Iris pigment epithelial cell (primary cell): ENCODE data around the gene XYLB.
A peak's percentile ranks its signal among the peaks of the same experiment; 100 is the strongest.

Experiments
- DNase-seq: peaks from one replicate; pipeline ENCODE4 v3.0.0-alpha.2; 2011; ENCODE audit warnings: low read depth

Gene XYLB

GRCh38 chr3:38454884-38455638 is 108.5 kb downstream of the XYLB start:
- peak; percentile 37 for DNase-seq

- peak; percentile 57 for DNase-seq
Measured at GRCh38 chr3:38455639-38456430, 109.2 kb downstream of the XYLB start.

DNA sequence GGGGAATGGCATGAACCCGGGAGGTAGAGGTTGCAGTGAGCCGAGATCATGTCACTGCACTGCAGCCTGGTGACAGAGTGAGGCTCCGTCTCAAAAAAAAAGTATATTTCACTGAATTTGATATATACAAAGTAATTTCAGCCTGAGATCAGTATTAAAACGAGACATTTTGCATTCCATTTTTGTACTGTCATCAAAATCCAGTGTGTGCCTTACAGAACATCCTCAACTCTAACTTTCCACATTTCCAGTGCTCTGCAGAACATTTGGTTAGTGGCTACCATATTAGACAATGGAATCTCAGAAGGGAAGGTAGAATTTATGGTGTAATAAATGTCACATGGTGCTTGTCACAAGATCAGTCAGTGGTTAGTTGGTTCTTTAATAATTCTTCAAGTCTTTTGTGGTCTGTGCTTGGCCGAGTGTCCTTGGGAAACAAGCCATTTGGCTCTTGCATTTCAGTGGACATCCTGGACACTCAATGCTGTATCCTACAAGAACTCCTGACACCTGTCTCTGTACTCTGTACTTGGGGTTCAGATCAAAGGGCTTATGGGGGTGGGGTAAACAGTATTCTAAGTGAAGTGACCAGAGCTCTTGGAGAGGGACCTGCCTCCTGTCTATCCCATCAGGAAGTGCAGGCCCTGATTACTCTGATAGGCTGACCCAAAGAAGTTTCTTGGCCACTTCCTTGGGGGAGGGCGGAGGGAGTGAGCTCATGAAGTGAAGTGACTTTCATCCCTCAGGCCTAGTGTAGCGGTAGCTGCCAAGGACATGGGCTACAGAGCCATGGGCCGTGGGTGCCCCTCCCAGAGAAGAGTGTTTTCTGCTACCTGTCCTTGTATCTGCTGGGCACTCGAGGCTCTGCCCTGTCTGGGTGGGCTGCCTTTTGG is 110.8 kb downstream of the XYLB start:
- peak; percentile 10 for DNase-seq

DNA sequence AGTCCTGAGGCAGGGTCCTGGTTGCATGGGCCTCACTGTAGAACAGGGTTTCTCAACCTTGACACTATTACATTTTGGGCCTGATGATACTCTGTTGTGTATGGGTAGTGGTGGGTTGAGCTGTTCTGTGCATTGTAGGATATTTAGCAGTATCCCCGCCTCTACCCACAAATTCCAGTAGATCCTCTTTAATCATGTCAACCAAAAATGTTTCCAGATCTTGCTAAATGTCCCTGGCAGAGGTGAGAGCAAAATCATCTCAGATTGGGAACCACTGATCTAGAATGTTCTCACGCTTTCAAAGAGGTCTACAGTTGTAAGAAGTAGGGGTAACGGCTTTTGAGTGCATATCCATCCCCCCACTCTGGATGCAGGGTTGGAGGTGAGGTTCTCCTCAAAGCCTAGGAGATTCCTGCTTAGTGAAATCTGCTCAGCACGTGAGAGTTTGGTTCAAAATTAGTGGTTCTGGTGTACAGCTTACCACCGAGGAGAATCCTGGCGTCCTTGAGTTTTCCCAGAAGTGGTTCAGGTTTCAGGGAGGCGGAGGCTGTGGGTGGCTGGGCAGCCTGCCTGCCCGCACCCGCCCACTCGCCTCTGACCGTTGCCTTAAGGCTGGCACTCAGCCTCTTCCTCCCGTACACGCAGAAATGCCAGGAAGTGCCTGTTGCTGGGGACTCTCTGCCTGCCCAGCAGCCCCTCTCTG is 112.4 kb downstream of the XYLB start:
- peak; percentile 11 for DNase-seq

- DNase-seq, result no peak
Measured at GRCh38 chr3:38459499-38460048, 113.0 kb downstream of the XYLB start.

GRCh38 chr3:38460377-38461270 is 114.0 kb downstream of the XYLB start:
- DNase-seq, result no peak
